PC-9 (cell line): ENCODE measurements around the gene FAF1. TPM values are rescaled to one million over a fixed set of nuclear protein-coding genes. Genes with fewer than 3 reads are reported as not detected.

Experiments used
- BruUV-seq: library from RNA; stranded (reverse); fragments of 400-500 nt; replicated peaks from 2 replicates; lab custom pipeline; 2021; lab: Mats Ljungman, UMichigan
- CTCF ChIA-PET: fragments of 300-600 bp; sonication (Branson Sonifier 250); formaldehyde crosslinking; loops from one replicate; lab custom pipeline; 2022; ENCODE audit warnings: antibody characterized with exemption; lab: Charles Lee
- POLR2A ChIA-PET: fragments of 300-600 bp; sonication (Branson Sonifier 250); formaldehyde crosslinking; loops from one replicate; lab custom pipeline; 2022; ENCODE audit warnings: antibody characterized with exemption; ENCODE audit not compliant: unreplicated experiment; lab: Charles Lee
- DNase-seq, 2 experiments: peaks; one replicate each; pipeline versions ENCODE4 v3.0.0 to v3.0.0-alpha.2; 2015 to 2022; ENCODE audit warnings: mixed read lengths in 1 of 2
- H2AFZ ChIP-seq: fragments of 200-600 bp; sonication (generic); 2 replicates; pipeline ENCODE4 v1.8.1; 2017; ENCODE audit warnings: antibody characterized with exemption
- H3F3A ChIP-seq: fragments of 200-600 bp; sonication (generic); 2 replicates; pipeline ENCODE4 v1.8.1; 2017; ENCODE audit warnings: antibody characterized with exemption, mild to moderate bottlenecking, low read depth; ENCODE audit not compliant: insufficient read depth
- H3K27ac ChIP-seq: fragments of 200-600 bp; sonication (generic); 2 replicates; pipeline ENCODE4 v1.6.1; 2016; ENCODE audit warnings: mixed run types
- H3K27me3 ChIP-seq: fragments of 200-600 bp; sonication (generic); 2 replicates; pipeline ENCODE4 v1.6.1; 2016; ENCODE audit warnings: low read depth, mixed run types; ENCODE audit not compliant: insufficient read depth
- H3K36me3 ChIP-seq: fragments of 200-600 bp; sonication (generic); 2 replicates; pipeline ENCODE4 v1.6.1; 2016; ENCODE audit warnings: low read depth, mixed run types
- H3K4me1 ChIP-seq: fragments of 200-600 bp; sonication (generic); replicated peaks from 2 replicates; pipeline ENCODE4 v1.6.1; 2016; ENCODE audit warnings: mixed run types; ENCODE audit not compliant: insufficient read depth
- H3K4me2 ChIP-seq: fragments of 200-600 bp; sonication (generic); 2 replicates; pipeline ENCODE4 v1.6.1; 2017; ENCODE audit warnings: mixed run types
- H3K4me3 ChIP-seq: fragments of 200-600 bp; sonication (generic); 2 replicates; pipeline ENCODE4 v1.6.1; 2016; ENCODE audit warnings: mixed run types
- H3K79me2 ChIP-seq: fragments of 200-600 bp; sonication (generic); 2 replicates; pipeline ENCODE4 v1.6.1; 2017; ENCODE audit warnings: low read depth, mixed run types
- H3K9me2 ChIP-seq: fragments of 200-600 bp; sonication (generic); 2 replicates; pipeline ENCODE4 v1.8.1; 2017; ENCODE audit warnings: mild to moderate bottlenecking; ENCODE audit not compliant: insufficient read depth
- H3K9me3 ChIP-seq: fragments of 200-600 bp; sonication (generic); 2 replicates; pipeline ENCODE4 v1.8.1; 2016; ENCODE audit warnings: low read depth; ENCODE audit not compliant: insufficient read depth
- H4K20me1 ChIP-seq: fragments of 200-600 bp; sonication (generic); 2 replicates; pipeline ENCODE4 v1.8.1; 2017; ENCODE audit not compliant: insufficient read depth
- EZH2 ChIP-seq: fragments of 200-600 bp; sonication (generic); IDR thresholded peaks from 2 replicates; pipeline ENCODE4 v1.8.0; 2017; ENCODE audit warnings: antibody characterized with exemption, low read depth
- intact Hi-C: fragments of 100-400 bp; cut with micrococcal nuclease; formaldehyde crosslinking; loops from one replicate; pipeline ENCODE4 v1.10.0; 2022; ENCODE audit not compliant: unreplicated experiment
- total RNA-seq: library from RNA; stranded (reverse); gene quantifications from 2 replicates; pipeline ENCODE4 v1.2.3, GENCODE V29; 2021
- TF ChIP-seq, protein P1 (sequence below): fragments of 200-600 bp; sonication (generic); conservative IDR thresholded peaks from 2 replicates; pipeline ENCODE4 v1.6.1; 2017; ENCODE audit warnings: mixed run types, antibody characterized with exemption, mild to moderate bottlenecking, moderate library complexity

The FAF1 gene
- total RNA-seq, 1 experiment from 2014 or later = 105 TPM

DNA sequence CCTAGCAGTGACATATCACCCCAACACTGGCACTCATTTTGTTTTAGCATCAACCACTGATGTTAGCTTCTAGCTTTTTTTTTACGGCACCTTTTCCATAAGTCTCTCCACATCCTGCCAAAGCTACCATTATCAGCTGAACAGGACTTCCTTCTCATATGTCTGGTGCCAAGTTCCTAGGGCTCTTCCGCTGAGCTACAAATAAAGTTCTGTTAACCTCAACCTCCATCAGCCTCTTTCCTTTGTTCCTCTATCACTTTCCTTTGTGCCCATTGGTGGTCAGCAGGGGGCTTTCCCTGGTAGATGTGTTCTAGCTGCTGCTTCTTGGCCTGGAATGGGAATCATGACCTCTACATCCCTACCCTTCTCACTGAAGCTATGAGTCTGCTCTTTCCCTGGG, 163.8 kb downstream of the FAF1 start:
- Histone ChIP-seq H3F3A (no peaks in the 10 kb centered on the region), H2AFZ (no peak overlapping the region), H3K4me1 (no peaks in the 10 kb centered on the region), H4K20me1 (no peaks in the 10 kb centered on the region; the same call in 1 of the 2 replicates), H3K9me3 (no peaks in the 10 kb centered on the region), H3K36me3 (no peaks in the 10 kb centered on the region), H3K9me2 (no peaks in the 10 kb centered on the region; the same call in 1 of the 2 replicates), H3K79me2 (no peaks in the 10 kb centered on the region), H3K27me3 (no peaks in the 10 kb centered on the region), H3K4me3 (no peak overlapping the region), H3K4me2 (no peak overlapping the region), H3K27ac (no peak overlapping the region)
- CTCF ChIA-PET = no interaction called here
- intact Hi-C loops = no loop called here
- TF ChIP-seq, protein P1, sequence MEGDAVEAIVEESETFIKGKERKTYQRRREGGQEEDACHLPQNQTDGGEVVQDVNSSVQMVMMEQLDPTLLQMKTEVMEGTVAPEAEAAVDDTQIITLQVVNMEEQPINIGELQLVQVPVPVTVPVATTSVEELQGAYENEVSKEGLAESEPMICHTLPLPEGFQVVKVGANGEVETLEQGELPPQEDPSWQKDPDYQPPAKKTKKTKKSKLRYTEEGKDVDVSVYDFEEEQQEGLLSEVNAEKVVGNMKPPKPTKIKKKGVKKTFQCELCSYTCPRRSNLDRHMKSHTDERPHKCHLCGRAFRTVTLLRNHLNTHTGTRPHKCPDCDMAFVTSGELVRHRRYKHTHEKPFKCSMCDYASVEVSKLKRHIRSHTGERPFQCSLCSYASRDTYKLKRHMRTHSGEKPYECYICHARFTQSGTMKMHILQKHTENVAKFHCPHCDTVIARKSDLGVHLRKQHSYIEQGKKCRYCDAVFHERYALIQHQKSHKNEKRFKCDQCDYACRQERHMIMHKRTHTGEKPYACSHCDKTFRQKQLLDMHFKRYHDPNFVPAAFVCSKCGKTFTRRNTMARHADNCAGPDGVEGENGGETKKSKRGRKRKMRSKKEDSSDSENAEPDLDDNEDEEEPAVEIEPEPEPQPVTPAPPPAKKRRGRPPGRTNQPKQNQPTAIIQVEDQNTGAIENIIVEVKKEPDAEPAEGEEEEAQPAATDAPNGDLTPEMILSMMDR = no peak
- no peak for TF ChIP-seq EZH2
- POLR2A ChIA-PET = no interaction called here
- BruUV-seq = no TSS peak
- DNase-seq = no peak

DNA sequence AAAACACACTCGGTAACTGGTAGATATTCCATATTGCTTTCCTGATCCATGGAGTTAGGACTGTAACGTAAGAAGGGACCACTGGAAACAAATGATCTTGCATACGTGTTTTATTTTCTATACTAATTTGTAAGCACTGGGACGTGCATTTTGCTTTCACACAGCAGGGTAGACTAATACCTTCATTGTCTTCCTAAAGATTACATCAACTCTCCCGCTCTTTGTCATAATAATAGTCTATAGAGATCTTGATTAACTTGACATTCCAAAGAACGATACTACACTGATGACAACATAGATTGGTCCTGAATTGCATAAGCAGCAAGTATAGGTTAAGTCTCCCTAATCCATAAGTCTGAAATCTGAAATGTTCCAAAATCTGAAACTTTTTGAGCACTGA, 166.5 kb downstream of the FAF1 start:
- no peaks in the 10 kb centered on the region for H3K4me1 ChIP-seq
- intact Hi-C loops = no loop called here
- no peaks in the 10 kb centered on the region for H4K20me1 ChIP-seq
- no peaks in the 10 kb centered on the region for H3K9me3 ChIP-seq
- H3K4me3 ChIP-seq = no peak overlapping the region
- no peaks in the 10 kb centered on the region for H3K27me3 ChIP-seq
- no peak overlapping the region for H2AFZ ChIP-seq
- DNase-seq = no peak
- ChIA-PET POLR2A (no interaction called here), CTCF (no interaction called here)
- no peak for TF ChIP-seq EZH2
- TF ChIP-seq, protein P1 = no peak
- H3K36me3 ChIP-seq = no peaks in the 10 kb centered on the region
- BruUV-seq = no TSS peak
- no peaks in the 10 kb centered on the region; the same call in 1 of the 2 replicates for H3K9me2 ChIP-seq
- no peak overlapping the region for H3K4me2 ChIP-seq
- H3K27ac ChIP-seq = no peak overlapping the region
- no peaks in the 10 kb centered on the region for H3K79me2 ChIP-seq
- no peaks in the 10 kb centered on the region for H3F3A ChIP-seq

DNA sequence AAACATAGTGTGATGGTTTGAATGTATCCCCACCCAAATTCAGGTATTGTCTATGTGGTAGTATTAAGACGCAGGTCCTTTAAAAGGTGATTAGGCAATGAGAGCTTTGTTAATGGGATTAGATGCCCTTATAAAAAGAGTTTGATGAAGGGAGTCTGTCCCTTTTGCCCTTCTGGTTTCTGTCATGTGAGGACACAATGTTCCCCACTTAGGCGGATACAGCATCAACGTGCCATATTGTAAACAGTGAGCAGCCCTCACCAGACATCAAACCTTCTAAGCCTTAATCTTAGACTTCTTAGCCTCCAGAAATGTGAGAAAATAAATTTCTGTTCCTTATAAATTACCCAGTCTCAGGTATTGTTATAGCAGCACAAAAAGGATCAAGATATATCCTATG, 172.8 kb downstream of the FAF1 start:
- no peak overlapping the region for H3K4me2 ChIP-seq
- H4K20me1 ChIP-seq = 0 out of 2 replicates have a peak, but pooled peaks cover 6% of the 10 kb centered on the region
- peaks cover 8% of the 10 kb centered on the region; the same call in 1 of the 2 replicates for H3K36me3 ChIP-seq
- H3K9me3 ChIP-seq = no peaks in the 10 kb centered on the region
- no peak for DNase-seq
- no peaks in the 10 kb centered on the region for H3K4me1 ChIP-seq
- CTCF ChIA-PET = no interaction called here
- BruUV-seq = no TSS peak
- POLR2A ChIA-PET = no interaction called here
- TF ChIP-seq EZH2 = no peak
- intact Hi-C loops = no loop called here
- H3K4me3 ChIP-seq = no peak overlapping the region
- H3K9me2 ChIP-seq = peaks cover 3% of the 10 kb centered on the region; the same call in 1 of the 2 replicates
- H3F3A ChIP-seq = no peaks in the 10 kb centered on the region; the same call in 1 of the 2 replicates
- H3K27me3 ChIP-seq = no peaks in the 10 kb centered on the region
- no peak overlapping the region for H2AFZ ChIP-seq
- H3K79me2 ChIP-seq = no peaks in the 10 kb centered on the region
- H3K27ac ChIP-seq = no peak overlapping the region

DNA sequence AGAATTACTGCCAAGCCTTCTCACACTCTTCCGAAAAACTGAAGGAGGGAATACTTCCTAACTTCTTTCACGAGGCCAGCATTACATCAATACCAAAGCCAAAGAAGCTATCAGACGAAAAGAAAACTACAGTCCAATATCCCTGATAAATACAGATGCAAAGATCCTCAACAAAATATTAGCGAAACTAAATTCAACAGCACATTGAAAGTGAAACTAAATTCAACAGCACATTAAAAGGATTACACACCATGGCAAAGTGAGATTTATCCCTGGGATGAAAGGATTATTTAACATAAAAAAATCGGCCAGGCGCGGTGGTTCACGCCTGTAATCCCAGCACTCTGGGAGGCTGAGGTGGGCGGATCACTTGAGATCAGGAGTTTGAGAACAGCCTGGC, 176.8 kb downstream of the FAF1 start:
- Histone ChIP-seq H3K4me1 (no peaks in the 10 kb centered on the region), H3K4me3 (no peak overlapping the region), H3F3A (no peaks in the 10 kb centered on the region; the same call in 1 of the 2 replicates), H3K9me3 (no peaks in the 10 kb centered on the region), H3K9me2 (peaks cover 3% of the 10 kb centered on the region; the same call in 1 of the 2 replicates), H3K27ac (no peak overlapping the region), H2AFZ (no peak overlapping the region), H3K36me3 (peaks cover 13% of the 10 kb centered on the region; the same call in 1 of the 2 replicates), H3K27me3 (no peaks in the 10 kb centered on the region), H3K79me2 (no peaks in the 10 kb centered on the region), H4K20me1 (0 out of 2 replicates have a peak, but pooled peaks cover 6% of the 10 kb centered on the region), H3K4me2 (no peak overlapping the region)
- BruUV-seq = no TSS peak
- CTCF ChIA-PET = no interaction called here
- POLR2A ChIA-PET = no interaction called here
- intact Hi-C loops = no loop called here
- DNase-seq = no peak
- TF ChIP-seq EZH2 = no peak
- TF ChIP-seq, protein P1 = no peak
